Islet of Langerhans (tissue), 1 donor: ENCODE measurements around the gene PCDHB2.
"Not testable (repeated sequence)": the region's sequence is repeated elsewhere in the genome, so short reads cannot be mapped to it uniquely, and the experiment has no call there.

Experiments used
- FAIRE-seq: peaks from one replicate; lab custom pipeline; 2011; peaks lifted over from hg19 to GRCh38; lab: Jason Lieb, UNC

The PCDHB2 gene

GRCh38 chr5:141137346-141137745 lies 42.9 kb downstream of the PCDHB2 start:
- not testable (repeated sequence) for FAIRE-seq
